IMR-90 (cell line): ENCODE data around the gene TOP3B. TPM values are rescaled to one million over a fixed set of nuclear protein-coding genes. Genes with fewer than 3 reads are reported as not detected.

Experiments
- ATAC-seq: fragments of 200-7000 bp; cut with Tn5 transposase; 2 replicates; pipeline ENCODE4 v1.9.1; 2020; ENCODE audit warnings: low read depth, mild to moderate bottlenecking, moderate library complexity
- BruUV-seq: library from RNA; stranded (reverse); fragments of 400-500 nt; replicated peaks from 2 replicates; lab custom pipeline; 2021; lab: Mats Ljungman, UMichigan
- CTCF ChIA-PET: fragments of 300-600 bp; formaldehyde crosslinking; extraction: SDS; loops from one replicate; lab custom pipeline; 2021; ENCODE audit warnings: antibody characterized with exemption; lab: Yijun Ruan, JAX
- POLR2A ChIA-PET: fragments of 300-600 bp; sonication (Branson Sonifier 250); formaldehyde crosslinking; loops from one replicate; lab custom pipeline; 2022; ENCODE audit warnings: antibody characterized with exemption; ENCODE audit not compliant: unreplicated experiment; lab: Charles Lee
- DNase-seq: peaks from one replicate; pipeline ENCODE4 v3.0.0; 2013
- H2AFZ ChIP-seq: replicated peaks from 2 replicates; pipeline ENCODE3; 2013; ENCODE audit warnings: low read length, mild to moderate bottlenecking; ENCODE audit not compliant: poor library complexity
- H2AK5ac ChIP-seq: 2 replicates; pipeline ENCODE4 v1.6.1; 2013; ENCODE audit warnings: low read depth, low read length, inconsistent platforms
- H2AK9ac ChIP-seq: replicated peaks from 2 replicates; pipeline ENCODE3; 2013; ENCODE audit warnings: mild to moderate bottlenecking, low read depth, low read length, moderate library complexity; ENCODE audit not compliant: poor library complexity
- H2BK120ac ChIP-seq: 2 replicates; pipeline ENCODE4 v1.6.1; 2013; ENCODE audit warnings: low read depth, low read length, inconsistent platforms
- H2BK15ac ChIP-seq: 3 replicates; pipeline ENCODE4 v1.6.1; 2013; ENCODE audit warnings: low read depth, low read length, inconsistent platforms
- H2BK20ac ChIP-seq: 2 replicates; pipeline ENCODE4 v1.6.1; 2013; ENCODE audit warnings: low read depth, mild to moderate bottlenecking, inconsistent platforms, low read length, moderate library complexity
- H2BK5ac ChIP-seq: 2 replicates; pipeline ENCODE4 v1.6.1; 2013; ENCODE audit warnings: mild to moderate bottlenecking, low read depth, low read length, inconsistent platforms; ENCODE audit not compliant: poor library complexity, severe bottlenecking
- H3K14ac ChIP-seq: replicated peaks from 2 replicates; pipeline ENCODE4 v1.6.1; 2013; ENCODE audit warnings: low read depth, low read length, inconsistent platforms
- H3K18ac ChIP-seq: 2 replicates; pipeline ENCODE4 v1.6.1; 2013; ENCODE audit warnings: low read depth, low read length, control low read depth
- H3K23ac ChIP-seq: 2 replicates; pipeline ENCODE4 v1.6.1; 2013; ENCODE audit warnings: low read depth, low read length, inconsistent platforms
- H3K27ac ChIP-seq: 2 replicates; pipeline ENCODE4 v1.5.1; 2013; ENCODE audit warnings: mild to moderate bottlenecking, control low read depth, low read length; ENCODE audit not compliant: insufficient read depth
- H3K27me3 ChIP-seq: 2 replicates; pipeline ENCODE4 v1.6.1; 2013; ENCODE audit warnings: low read length; ENCODE audit not compliant: control insufficient read depth, insufficient read depth
- H3K36me3 ChIP-seq: 2 replicates; pipeline ENCODE4 v1.6.1; 2013; ENCODE audit warnings: low read length, mixed read lengths; ENCODE audit not compliant: control insufficient read depth, insufficient read depth
- H3K4ac ChIP-seq: 2 replicates; pipeline ENCODE4 v1.6.1; 2013; ENCODE audit warnings: low read depth, low read length, inconsistent platforms
- H3K4me1 ChIP-seq: 2 replicates; pipeline ENCODE4 v1.6.1; 2013; ENCODE audit warnings: low read length, mixed read lengths; ENCODE audit not compliant: control insufficient read depth, insufficient read depth
- H3K4me2 ChIP-seq: 2 replicates; pipeline ENCODE4 v1.6.1; 2013; ENCODE audit warnings: low read depth, mild to moderate bottlenecking, control low read depth, low read length, moderate library complexity
- H3K4me3 ChIP-seq: 2 replicates; pipeline ENCODE4 v1.5.1; 2013; ENCODE audit warnings: low read depth, mild to moderate bottlenecking, control low read depth, low read length, moderate library complexity; ENCODE audit not compliant: insufficient read depth
- H3K56ac ChIP-seq: 2 replicates; pipeline ENCODE4 v1.6.1; 2013; ENCODE audit warnings: low read length, inconsistent platforms; ENCODE audit not compliant: insufficient read depth; ENCODE audit errors: extremely low read depth
- H3K79me1 ChIP-seq, 2 experiments: 2 replicates each; pipeline ENCODE4 v1.6.1; 2013; ENCODE audit warnings: low read length in 2 of 2, inconsistent platforms in 1 of 2, low read depth in 1 of 2
- H3K9ac ChIP-seq: 2 replicates; pipeline ENCODE4 v1.6.1; 2013; ENCODE audit warnings: low read depth, low read length, control low read depth
- H3K9me1 ChIP-seq: 2 replicates; pipeline ENCODE4 v1.6.1; 2013; ENCODE audit warnings: low read length, inconsistent platforms; ENCODE audit not compliant: insufficient read depth
- H3K9me3 ChIP-seq: 2 replicates; pipeline ENCODE4 v1.6.1; 2013; ENCODE audit warnings: low read length; ENCODE audit not compliant: control insufficient read depth, insufficient read depth
- H4K20me1 ChIP-seq: 2 replicates; pipeline ENCODE4 v1.6.1; 2013; ENCODE audit warnings: low read length, inconsistent platforms; ENCODE audit not compliant: insufficient read depth
- H4K5ac ChIP-seq: 2 replicates; pipeline ENCODE4 v1.6.1; 2013; ENCODE audit warnings: mild to moderate bottlenecking, low read depth, low read length, control low read depth
- H4K8ac ChIP-seq, 2 experiments: 2 replicates each; pipeline ENCODE4 v1.6.1; 2013; ENCODE audit warnings: low read depth in 2 of 2, low read length in 2 of 2, control low read depth in 1 of 2, inconsistent platforms in 1 of 2
- H4K91ac ChIP-seq: 2 replicates; pipeline ENCODE4 v1.6.1; 2013; ENCODE audit warnings: low read depth, low read length, inconsistent platforms; ENCODE audit not compliant: insufficient read depth
- CEBPB ChIP-seq: IDR thresholded peaks from 2 replicates; pipeline ENCODE4 v1.6.1; 2012; ENCODE audit warnings: low read depth, low read length, improper control_type of control experiment
- CHD1 ChIP-seq: IDR thresholded peaks from 2 replicates; pipeline ENCODE4 v1.6.1; 2012; ENCODE audit warnings: low read depth, low read length, improper control_type of control experiment
- FOS ChIP-seq: fragments of 150-350 bp; IDR thresholded peaks from 2 replicates; pipeline ENCODE4 v1.6.1; 2016; ENCODE audit warnings: low read depth, low read length
- MAZ ChIP-seq: IDR thresholded peaks from 2 replicates; pipeline ENCODE4 v1.6.1; 2012; ENCODE audit warnings: low read depth, mild to moderate bottlenecking, low read length, improper control_type of control experiment, moderate library complexity, borderline replicate concordance
- MXI1 ChIP-seq: IDR thresholded peaks from 2 replicates; pipeline ENCODE4 v1.6.1; 2012; ENCODE audit warnings: low read depth, mild to moderate bottlenecking, low read length, moderate library complexity, borderline replicate concordance
- NFE2L2 ChIP-seq: fragments of 150-350 bp; IDR thresholded peaks from 2 replicates; pipeline ENCODE4 v1.6.1; 2016; ENCODE audit warnings: low read depth, mild to moderate bottlenecking, low read length
- RCOR1 ChIP-seq: IDR thresholded peaks from 2 replicates; pipeline ENCODE4 v1.6.1; 2012; ENCODE audit warnings: mild to moderate bottlenecking, low read length, improper control_type of control experiment; ENCODE audit not compliant: insufficient replicate concordance
- SMC3 ChIP-seq: fragments of 150-350 bp; IDR thresholded peaks from 2 replicates; pipeline ENCODE4 v1.6.1; 2016; ENCODE audit warnings: low read depth, mild to moderate bottlenecking, antibody characterized with exemption, low read length, moderate library complexity
- whole genome bisulfite sequencing, 2 experiments: methylation state at CpG; one replicate each; pipeline versions ENCODE4 v1.1.5 to v1.1.7; 2013; ENCODE audit warnings: missing lambda C conversion rate in 2 of 2; ENCODE audit not compliant: insufficient read length in 1 of 2; ENCODE audit errors: extremely low coverage in 2 of 2; 5-methylcytosine and 5-hydroxymethylcytosine counted together
- dilution Hi-C: fragments of 300-500 bp; cut with HindIII; formaldehyde crosslinking; loops from one replicate; pipeline ENCODE4 v1.14.3; 2018; ENCODE audit warnings: low sequenced_read_pairs; ENCODE audit not compliant: unreplicated experiment
- in situ Hi-C: fragments of 300-500 bp; cut with MboI; formaldehyde crosslinking; loops from 3 replicates; pipeline ENCODE4 v1.14.3; 2019; ENCODE audit warnings: low sequenced_read_pairs, inconsistent platforms, mixed read lengths
- intact Hi-C: fragments of 100-400 bp; cut with micrococcal nuclease; formaldehyde crosslinking; loops from 2 replicates; pipeline ENCODE4 v1.10.0; 2022
- polyA plus RNA-seq, 3 experiments: library from polyadenylated mRNA; depleted of rRNA; stranded (reverse); fragments of >200 nt; gene quantifications; 2 replicates each; pipeline ENCODE4 v1.2.3, GENCODE V29; 2012; ENCODE audit warnings: low replicate concordance in 1 of 3
- total RNA-seq: library from RNA; depleted of rRNA; stranded (reverse); fragments of >200 nt; gene quantifications from 2 replicates; pipeline ENCODE4 v1.2.3, GENCODE V29; 2012
- TF ChIP-seq, protein P1 (sequence below): fragments of 150-350 bp; IDR thresholded peaks from 2 replicates; pipeline ENCODE4 v1.6.1; 2017; ENCODE audit warnings: mild to moderate bottlenecking, antibody characterized with exemption, low read length, low read depth

Gene TOP3B
- total and polyA plus RNA-seq, 2 of the 4 experiments (the other 2 are of a cell fraction), result 23.0 to 23.5 TPM

DNA sequence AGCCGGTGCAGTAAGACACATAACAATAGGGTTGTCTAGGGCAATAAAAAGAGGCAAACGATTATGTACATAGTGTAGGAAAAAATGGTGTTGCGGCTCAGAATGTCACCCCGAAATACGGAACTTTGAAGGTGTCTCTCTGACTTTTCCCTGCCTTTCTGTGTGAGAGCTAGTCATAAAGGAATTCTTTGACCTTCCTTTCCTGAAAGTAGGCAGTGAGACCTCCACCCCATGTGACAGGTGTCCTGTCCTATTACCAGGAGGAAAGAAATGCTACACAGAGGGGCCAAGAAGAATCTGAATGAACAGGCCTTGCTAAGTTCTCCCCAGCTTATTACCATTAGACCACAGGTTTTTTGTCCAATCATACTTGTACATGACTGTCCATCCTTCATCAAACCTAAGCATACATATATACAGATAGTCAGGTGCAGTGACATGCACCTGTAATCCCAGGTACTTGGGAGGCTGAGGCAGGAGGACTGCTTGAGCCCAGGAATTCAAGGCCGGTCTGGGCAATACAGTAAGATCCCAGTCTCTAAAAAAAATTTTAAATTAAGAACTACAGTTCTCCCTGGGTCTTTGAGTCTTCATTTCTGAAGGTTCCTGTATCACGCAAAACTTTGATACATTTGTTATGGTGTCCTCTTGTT is 16.1 kb upstream of the TOP3B start:
- H2BK120ac ChIP-seq, result no peak overlapping the region
- in situ Hi-C loops, result no loop called here

More for the DNA sequence above, 16.1 kb upstream of the TOP3B start:
- Histone ChIP-seq H3K9ac (no peak overlapping the region), H2BK20ac (no peak overlapping the region), H3K56ac (no peak overlapping the region), H3K4ac (no peak overlapping the region), H3K4me2 (no peak overlapping the region), H4K5ac (no peak overlapping the region), H3K4me1 (no peaks in the 10 kb centered on the region), H2BK15ac (no peak overlapping the region), H3K27ac (no peak overlapping the region), H3K4me3 (no peak overlapping the region), H4K91ac (no peak overlapping the region), H2AFZ (no peak overlapping the region), H2BK5ac (no peak overlapping the region), H2AK9ac (no peak overlapping the region), H3K9me3 (no peaks in the 10 kb centered on the region), H3K14ac (no peak overlapping the region), H3K79me1 (no peaks in the 10 kb centered on the region), H3K9me1 (no peaks in the 10 kb centered on the region), H3K27me3 (peaks cover 48% of the 10 kb centered on the region), H4K8ac (no peak overlapping the region), H3K36me3 (no peaks in the 10 kb centered on the region), H4K20me1 (no peaks in the 10 kb centered on the region), H3K23ac (no peak overlapping the region), H2AK5ac (no peak overlapping the region), H3K18ac (no peak overlapping the region)
- dilution Hi-C loops, result no loop called here
- ChIA-PET POLR2A (no interaction called here), CTCF (interaction anchor here (1.0 kb wide), 1 partner anchor 26 kb away, joined by 3 read pairs; no protein-coding TSS in a partner anchor)
- ATAC-seq (no peak), DNase-seq (no peak)
- BruUV-seq, result no TSS peak
- WGBS, 2 experiments, result 33% methylated on average over 1 of the region's 7 CpGs; no CpG with 5 or more reads in 1 of the 2 experiments
- intact Hi-C loops, result no loop called here
- TF ChIP-seq NFE2L2 (no peak), CHD1 (no peak), FOS (no peak), MAZ (no peak), MXI1 (no peak), SMC3 (no peak), CEBPB (no peak), RCOR1 (no peak)
- TF ChIP-seq, protein P1, sequence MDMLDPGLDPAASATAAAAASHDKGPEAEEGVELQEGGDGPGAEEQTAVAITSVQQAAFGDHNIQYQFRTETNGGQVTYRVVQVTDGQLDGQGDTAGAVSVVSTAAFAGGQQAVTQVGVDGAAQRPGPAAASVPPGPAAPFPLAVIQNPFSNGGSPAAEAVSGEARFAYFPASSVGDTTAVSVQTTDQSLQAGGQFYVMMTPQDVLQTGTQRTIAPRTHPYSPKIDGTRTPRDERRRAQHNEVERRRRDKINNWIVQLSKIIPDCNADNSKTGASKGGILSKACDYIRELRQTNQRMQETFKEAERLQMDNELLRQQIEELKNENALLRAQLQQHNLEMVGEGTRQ, result no peak
